HG03175 (cell line): ENCODE data around the gene IFT43.

ENCODE experiments used
- ATAC-seq: cut with Tn5 transposase; IDR thresholded peaks from one replicate; pipeline ENCODE4 v1.9.1; 2021; ENCODE audit warnings: mild to moderate bottlenecking, moderate library complexity; ENCODE audit not compliant: unreplicated experiment

IFT43 gene

GRCh38 chr14:76101391-76102379, 116.1 kb downstream of the IFT43 start:
- ATAC-seq, result no peak

- ATAC-seq, result no peak
These were observed 119.3 kb downstream of the IFT43 start for GRCh38 chr14:76104802-76105355.

DNA sequence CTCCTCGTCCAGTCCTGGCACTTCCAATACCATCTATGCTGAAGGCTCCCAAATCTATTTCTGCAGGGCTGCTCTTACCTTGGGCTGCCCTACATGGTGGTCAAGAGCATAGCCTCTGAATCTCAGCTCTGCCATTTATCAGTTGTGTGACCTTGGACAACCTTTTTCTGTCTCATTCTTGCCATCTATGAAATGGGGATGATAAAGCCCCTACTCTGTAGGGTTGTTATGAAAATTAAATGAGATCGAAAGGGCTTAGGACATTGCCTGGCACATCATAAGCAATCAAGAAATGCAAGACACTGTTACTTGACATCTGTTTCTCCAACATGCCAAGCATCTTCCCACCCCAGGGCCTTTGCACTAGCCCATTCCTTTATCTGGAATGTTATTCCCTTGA, 120.6 kb downstream of the IFT43 start:
- ATAC-seq, result no peak

DNA sequence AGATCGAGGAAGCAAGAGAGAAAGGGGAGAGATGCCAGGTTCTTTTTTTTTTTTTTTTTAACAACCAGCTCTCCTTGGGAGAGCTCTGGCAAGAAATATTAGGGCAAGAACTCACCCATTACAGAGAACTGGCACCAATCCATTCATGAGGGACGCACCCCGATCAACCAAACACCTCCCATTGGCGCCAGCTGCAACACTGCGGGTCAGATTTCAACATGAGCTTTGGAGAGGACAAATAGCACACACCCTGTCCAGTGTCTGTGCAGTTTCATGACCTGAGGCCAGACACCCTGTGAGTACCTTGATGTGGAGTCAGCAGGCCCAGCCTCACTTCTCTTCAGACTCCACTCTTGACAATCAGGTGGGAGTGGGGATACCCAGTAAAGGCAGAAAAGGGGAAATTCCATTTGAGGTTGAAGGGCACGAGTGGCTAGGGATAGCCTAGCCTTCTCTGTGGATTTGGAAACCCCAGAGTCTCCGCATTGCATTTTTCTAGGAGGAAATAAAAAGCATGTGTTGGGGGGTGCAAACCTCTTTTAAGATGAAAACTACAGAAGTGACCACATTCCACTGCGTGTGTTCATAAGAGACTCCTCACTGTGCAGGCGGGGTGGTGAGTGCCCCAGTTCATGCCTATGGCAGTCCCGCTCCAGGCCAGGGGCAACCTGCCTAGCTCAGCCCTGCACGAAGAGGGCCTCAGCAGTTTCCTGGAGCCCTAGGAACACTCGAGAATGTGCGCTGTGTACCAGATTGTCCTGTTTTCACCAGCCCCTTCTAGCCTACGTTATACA, 123.7 kb downstream of the IFT43 start:
- no peak for ATAC-seq

DNA sequence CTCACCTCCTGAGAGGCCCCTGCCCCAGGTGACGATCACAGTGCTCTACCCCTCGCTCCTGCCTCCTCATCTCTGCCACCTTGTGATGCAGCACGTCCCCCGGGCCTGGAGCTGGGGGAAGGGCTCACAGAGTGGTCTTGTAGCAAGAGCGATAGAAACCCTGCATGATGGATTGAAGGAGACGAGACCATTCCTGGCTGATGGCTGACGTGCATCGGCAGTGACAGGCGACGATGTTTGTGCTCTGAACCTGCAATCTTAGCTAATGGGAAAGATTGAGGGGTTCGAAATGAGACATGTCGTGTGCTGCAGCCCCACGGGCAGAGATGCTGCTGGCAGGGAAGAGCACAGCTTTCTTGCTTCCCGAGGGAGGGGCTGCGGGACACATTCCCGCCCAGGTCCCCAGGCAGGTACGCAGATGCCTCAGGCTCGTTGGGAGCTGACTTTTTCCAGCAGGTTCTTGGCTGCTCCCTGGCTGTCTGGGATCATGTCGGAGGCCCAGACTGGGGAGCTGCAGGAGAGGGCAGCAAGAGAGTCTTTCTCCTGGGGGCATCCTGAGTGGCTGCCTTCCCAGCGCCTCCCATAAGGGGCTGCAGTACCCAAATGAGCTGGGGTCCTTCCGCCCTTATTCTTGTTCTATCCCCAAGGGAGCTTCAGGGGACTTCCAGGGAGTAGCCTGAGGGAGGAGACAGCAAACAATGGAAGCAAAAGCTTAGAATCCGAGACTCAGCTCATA, 127.5 kb downstream of the IFT43 start:
- ATAC-seq, result no peak

DNA sequence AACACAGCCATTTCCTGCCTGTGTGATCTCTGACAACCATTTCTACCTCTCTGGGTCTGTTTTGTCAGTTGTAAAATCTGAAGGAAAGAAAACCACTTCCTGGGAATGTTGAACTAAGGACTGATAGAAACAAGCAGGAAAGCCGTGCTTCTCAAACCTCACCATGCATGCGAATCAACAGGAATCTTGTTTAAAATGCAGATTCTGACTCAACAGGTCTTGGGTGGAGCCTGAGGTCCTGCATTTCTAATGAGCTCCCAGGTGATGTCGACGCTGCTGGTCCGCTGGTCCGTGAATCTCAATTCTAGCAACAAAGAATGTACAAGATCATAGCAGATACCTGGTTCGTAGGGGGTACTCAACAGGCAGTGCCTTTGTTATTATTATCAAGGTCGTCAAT, 128.1 kb downstream of the IFT43 start:
- ATAC-seq, result no peak

- ATAC-seq, result no peak
These were observed 129.5 kb downstream of the IFT43 start for GRCh38 chr14:76115010-76115422.

- ATAC-seq, result no peak
These were observed 132.4 kb downstream of the IFT43 start for GRCh38 chr14:76117789-76118484.

GRCh38 chr14:76118594-76118993, 133.0 kb downstream of the IFT43 start:
- ATAC-seq, result no peak

DNA sequence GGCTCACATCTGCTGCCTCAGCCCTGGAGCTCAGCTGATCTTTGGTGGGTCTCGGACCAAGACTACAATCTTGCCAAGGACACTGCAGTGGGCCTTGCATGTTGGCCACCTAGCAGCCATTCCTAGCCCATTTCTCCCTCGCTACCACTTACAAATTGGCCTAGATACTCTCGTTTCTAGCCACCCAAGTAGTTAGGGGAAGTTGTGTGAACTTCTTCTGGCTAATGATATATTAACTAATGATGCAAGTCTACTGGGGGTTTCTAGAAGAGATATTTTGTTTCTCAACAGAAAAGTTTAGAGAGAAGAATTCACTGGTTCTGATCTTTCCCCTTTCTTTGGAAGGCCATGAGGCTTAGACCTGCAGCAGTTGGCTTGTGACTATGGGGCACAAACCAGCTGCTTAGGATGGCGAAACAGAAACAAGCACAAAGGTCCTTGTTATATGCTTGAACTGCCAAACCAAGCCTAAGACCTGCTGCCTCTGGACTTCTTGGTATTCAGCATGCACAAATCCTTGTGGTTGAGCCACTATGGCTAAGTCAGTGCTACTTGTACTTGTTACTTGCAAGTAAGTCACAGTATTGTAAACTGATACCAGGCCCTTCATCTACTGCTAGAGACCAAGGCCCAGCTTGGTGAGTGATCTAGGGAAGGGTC, 135.7 kb downstream of the IFT43 start:
- no peak for ATAC-seq

DNA sequence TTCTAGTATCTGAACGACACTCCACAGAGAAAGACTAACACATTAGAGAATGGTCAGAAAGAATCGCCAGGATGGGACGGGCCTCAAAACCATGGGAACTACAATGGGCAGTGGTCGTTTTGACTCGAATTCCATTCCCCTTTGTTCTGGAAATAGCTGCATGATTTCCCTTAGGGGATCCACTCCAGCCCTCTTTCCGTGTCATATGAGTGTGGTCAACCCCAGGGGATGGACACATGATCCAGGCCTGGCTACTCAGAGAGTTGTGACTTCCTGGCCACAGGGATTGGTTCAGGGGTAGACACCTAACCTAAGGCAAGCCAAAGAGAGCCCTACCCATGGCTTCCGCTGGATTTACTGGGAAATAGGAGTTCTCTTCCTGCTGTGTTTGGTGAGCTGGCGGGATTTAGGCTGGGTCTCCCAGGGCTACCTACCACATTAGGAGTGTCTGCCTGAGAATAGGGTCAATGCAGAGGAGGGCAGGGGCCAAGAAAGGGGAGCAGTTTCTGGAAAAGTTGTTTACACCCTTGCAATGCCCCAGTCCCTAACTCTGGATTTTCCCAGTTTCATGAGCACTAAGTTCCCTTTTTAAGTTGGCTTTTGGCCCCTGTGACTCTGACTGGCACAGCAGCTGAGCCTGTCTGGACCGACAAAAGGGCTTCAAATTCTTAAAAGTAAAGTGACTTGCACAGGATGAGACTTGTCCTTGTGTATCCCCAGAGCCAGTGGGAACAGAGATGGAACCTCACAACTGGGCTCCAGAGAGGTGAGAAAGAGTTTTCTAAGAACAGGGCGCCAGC, 138.1 kb downstream of the IFT43 start:
- ATAC-seq, result no peak

DNA sequence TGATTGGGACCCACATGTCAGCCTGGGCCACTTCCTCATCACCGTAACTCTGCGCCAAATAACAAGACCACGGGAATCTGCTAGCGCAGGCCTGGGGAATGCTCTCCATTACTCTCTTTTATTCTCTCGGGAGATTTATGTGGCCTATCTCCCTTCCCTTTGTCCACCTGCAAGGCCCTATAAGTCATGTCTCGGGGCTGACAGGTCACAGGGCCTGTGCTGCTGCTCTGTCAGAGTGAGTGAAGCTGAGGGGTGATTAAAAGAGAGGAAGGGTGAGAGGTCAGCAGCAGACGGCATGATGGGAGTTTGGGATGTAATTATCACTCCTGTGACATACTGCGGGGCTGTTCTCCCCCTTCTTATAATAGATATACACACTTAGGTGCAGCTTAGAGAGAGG, 139.9 kb downstream of the IFT43 start:
- no peak for ATAC-seq

DNA sequence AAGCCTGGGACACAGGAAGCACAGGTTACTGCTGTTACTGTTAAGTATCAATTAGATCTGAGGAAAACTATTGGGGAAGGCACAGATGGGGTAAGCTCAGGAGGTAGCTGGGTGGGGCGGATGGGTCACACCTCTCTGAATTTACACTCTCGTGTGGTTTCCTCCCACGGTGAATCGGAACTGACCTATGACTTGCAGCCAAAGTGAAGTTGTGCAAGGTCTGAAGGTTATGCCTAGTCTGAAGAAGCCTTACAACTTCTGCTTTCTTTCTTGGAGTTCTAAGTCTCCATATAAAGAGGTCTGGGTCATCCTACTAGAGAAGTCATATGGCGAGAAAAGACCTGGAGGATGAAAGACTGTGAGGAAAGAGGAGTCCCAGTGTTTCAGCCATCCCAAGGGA, 140.5 kb downstream of the IFT43 start:
- no peak for ATAC-seq

DNA sequence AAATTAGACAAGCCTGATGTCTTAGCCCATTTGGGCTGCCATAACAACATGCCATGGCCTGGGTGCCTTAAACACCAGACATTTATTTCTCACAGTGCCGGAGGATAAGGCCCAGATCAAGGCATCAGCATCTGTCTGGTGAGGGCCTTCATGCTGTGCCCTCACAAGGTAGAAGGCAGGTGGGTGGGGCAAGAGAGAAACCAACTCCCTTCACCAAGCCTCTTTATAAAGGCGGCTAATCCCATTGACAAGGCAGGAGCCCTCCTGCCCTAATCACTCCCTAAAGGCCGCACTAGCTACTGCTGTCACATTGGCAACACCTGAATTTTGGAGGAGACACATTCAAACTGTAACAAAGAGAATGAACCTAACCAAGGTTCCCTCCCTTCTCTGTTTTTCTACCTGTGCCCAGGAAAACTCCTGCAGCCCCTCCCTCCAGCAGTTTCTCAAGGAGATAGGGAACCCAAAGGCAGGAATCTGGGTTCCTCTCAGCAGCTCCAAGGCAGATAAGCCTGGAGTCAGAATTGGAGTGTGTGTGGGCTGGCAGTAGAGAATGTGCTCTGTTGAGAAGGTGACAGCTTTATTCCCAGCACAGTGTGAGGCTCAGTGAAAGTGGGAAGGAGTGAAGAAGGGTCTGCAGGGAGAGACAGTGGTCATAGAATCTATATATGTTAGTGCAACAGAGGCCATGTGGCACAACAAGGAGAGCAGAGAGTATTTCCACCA, 144.5 kb downstream of the IFT43 start:
- ATAC-seq, result no peak

GRCh38 chr14:76131071-76131965, 145.8 kb downstream of the IFT43 start:
- no peak for ATAC-seq

- no peak for ATAC-seq
These were observed 147.5 kb downstream of the IFT43 start for GRCh38 chr14:76133103-76133502.
